Astrocyte (in vitro differentiated cells and primary cell): ENCODE data around the gene LTK. TPM values are rescaled to one million over a fixed set of nuclear protein-coding genes. Genes with fewer than 3 reads are reported as not detected.
A peak's percentile ranks its signal among the peaks of the same experiment; 100 is the strongest.

Source experiments
- DNase-seq: peaks from one replicate; pipeline ENCODE4 v3.0.0-alpha.2; 2010; ENCODE audit warnings: low read depth
- FAIRE-seq: peaks from 2 replicates; lab custom pipeline; 2011; peaks lifted over from hg19 to GRCh38; lab: Jason Lieb, UNC
- H2AFZ ChIP-seq: 2 replicates; pipeline ENCODE4 v1.6.0; 2012; ENCODE audit warnings: low read depth, low read length, inconsistent platforms
- H3K27ac ChIP-seq: 2 replicates; pipeline ENCODE4 v1.5.1; 2011; ENCODE audit warnings: low read depth, low read length, inconsistent platforms
- H3K27me3 ChIP-seq: 2 replicates; pipeline ENCODE4 v1.6.0; 2011; ENCODE audit warnings: low read length, inconsistent platforms; ENCODE audit not compliant: insufficient read depth
- H3K36me3 ChIP-seq: 2 replicates; pipeline ENCODE4 v1.5.1; 2011; ENCODE audit warnings: low read length, inconsistent platforms; ENCODE audit not compliant: insufficient read depth
- H3K4me1 ChIP-seq: 2 replicates; pipeline ENCODE4 v1.5.1; 2011; ENCODE audit warnings: low read length, inconsistent platforms; ENCODE audit not compliant: insufficient read depth
- H3K4me2 ChIP-seq: 2 replicates; pipeline ENCODE4 v1.6.0; 2012; ENCODE audit warnings: low read length, inconsistent platforms
- H3K4me3 ChIP-seq: 2 replicates; pipeline ENCODE4 v1.5.1; 2011; ENCODE audit warnings: low read depth, mild to moderate bottlenecking, low read length, inconsistent platforms; ENCODE audit not compliant: insufficient read depth
- H3K79me2 ChIP-seq: 2 replicates; pipeline ENCODE4 v1.6.0; 2012; ENCODE audit warnings: mild to moderate bottlenecking, low read length, inconsistent platforms; ENCODE audit not compliant: insufficient read depth
- H3K9ac ChIP-seq: 2 replicates; pipeline ENCODE4 v1.6.0; 2012; ENCODE audit warnings: mild to moderate bottlenecking, low read length, inconsistent platforms
- H3K9me3 ChIP-seq: 2 replicates; pipeline ENCODE4 v1.5.1; 2012; ENCODE audit warnings: low read depth, mild to moderate bottlenecking, low read length, inconsistent platforms; ENCODE audit not compliant: insufficient read depth
- H4K20me1 ChIP-seq: 2 replicates; pipeline ENCODE4 v1.6.0; 2012; ENCODE audit warnings: low read length, inconsistent platforms; ENCODE audit not compliant: insufficient read depth
- H3K27ac Mint-ChIP-seq: one replicate; pipeline ENCODE4 v1.8.0; 2021; ENCODE audit warnings: mild to moderate bottlenecking, mixed read lengths; ENCODE audit not compliant: unreplicated experiment
- H3K27me3 Mint-ChIP-seq: one replicate; pipeline ENCODE4 v1.8.0; 2021; ENCODE audit warnings: low read depth, mixed read lengths; ENCODE audit not compliant: unreplicated experiment
- H3K36me3 Mint-ChIP-seq: one replicate; pipeline ENCODE4 v1.8.0; 2021; ENCODE audit warnings: low read depth, mixed read lengths; ENCODE audit not compliant: unreplicated experiment
- H3K4me1 Mint-ChIP-seq: one replicate; pipeline ENCODE4 v1.8.0; 2021; ENCODE audit warnings: low read depth, mixed read lengths; ENCODE audit not compliant: unreplicated experiment
- H3K4me3 Mint-ChIP-seq: one replicate; pipeline ENCODE4 v1.8.0; 2021; ENCODE audit warnings: mild to moderate bottlenecking, moderate library complexity, mixed read lengths; ENCODE audit not compliant: unreplicated experiment
- H3K9me3 Mint-ChIP-seq: one replicate; pipeline ENCODE4 v1.8.0; 2021; ENCODE audit warnings: mild to moderate bottlenecking, mixed read lengths; ENCODE audit not compliant: unreplicated experiment
- CTCF ChIP-seq: IDR thresholded peaks from 2 replicates; pipeline ENCODE4 v1.5.1; 2011; ENCODE audit warnings: low read depth, mild to moderate bottlenecking, inconsistent platforms, low read length, moderate library complexity; ENCODE audit not compliant: insufficient read depth
- EZH2 ChIP-seq: IDR thresholded peaks from 2 replicates; pipeline ENCODE4 v1.6.1; 2012; ENCODE audit warnings: mild to moderate bottlenecking, low read length, inconsistent platforms; ENCODE audit not compliant: insufficient read depth
- total RNA-seq: library from RNA; stranded (reverse); gene quantifications from 2 replicates; pipeline ENCODE4 v1.2.1, GENCODE V29; 2021

LTK gene
- total RNA-seq, 1 donor from 2014 or later, result 0.14 TPM

- no peaks in the 10 kb centered on the region for H3K4me1 ChIP-seq
- no peak for FAIRE-seq
- peaks cover 9% of the 10 kb centered on the region for H3K36me3 ChIP-seq
- Mint-ChIP-seq H3K36me3 (peaks cover 23% of the 10 kb centered on the region), H3K9me3 (no peaks in the 10 kb centered on the region), H3K4me1 (no peaks in the 10 kb centered on the region), H3K4me3 (no peak overlapping the region), H3K27ac (no peak overlapping the region), H3K27me3 (no peaks in the 10 kb centered on the region)
- peaks cover 2% of the 10 kb centered on the region for H3K79me2 ChIP-seq
- H3K9ac ChIP-seq, result no peak overlapping the region
- no peak overlapping the region for H3K27ac ChIP-seq
- H4K20me1 ChIP-seq, result peaks cover 24% of the 10 kb centered on the region
- no peak overlapping the region for H3K4me2 ChIP-seq
- no peaks in the 10 kb centered on the region for H3K27me3 ChIP-seq
- H2AFZ ChIP-seq, result no peak overlapping the region
- H3K4me3 ChIP-seq, result no peak overlapping the region
- TF ChIP-seq CTCF (peak; percentile 100), EZH2 (no peak)
- peak; percentile 27 for DNase-seq
- no peaks in the 10 kb centered on the region for H3K9me3 ChIP-seq
Observed at GRCh38 chr15:41465822-41466421, 47.7 kb downstream of the LTK start.

GRCh38 chr15:41464889-41465580 lies 48.6 kb downstream of the LTK start:
- H3K27ac Mint-ChIP-seq, result no peak overlapping the region
- peaks cover 18% of the 10 kb centered on the region for H3K36me3 Mint-ChIP-seq

More at GRCh38 chr15:41464889-41465580, 48.6 kb downstream of the LTK start:
- DNase-seq (no peak), FAIRE-seq (no peak)
- Histone ChIP-seq H2AFZ (no peak overlapping the region), H3K36me3 (peaks cover 2% of the 10 kb centered on the region), H4K20me1 (peaks cover 24% of the 10 kb centered on the region), H3K4me3 (no peak overlapping the region), H3K27ac (no peak overlapping the region), H3K9ac (no peak overlapping the region), H3K4me2 (no peak overlapping the region), H3K27me3 (no peaks in the 10 kb centered on the region), H3K4me1 (no peaks in the 10 kb centered on the region), H3K79me2 (peaks cover 2% of the 10 kb centered on the region), H3K9me3 (no peaks in the 10 kb centered on the region)
- H3K4me1 Mint-ChIP-seq, result no peaks in the 10 kb centered on the region
- TF ChIP-seq CTCF, result no peak
- no peak for TF ChIP-seq EZH2
- no peaks in the 10 kb centered on the region for H3K27me3 Mint-ChIP-seq
- no peak overlapping the region for H3K4me3 Mint-ChIP-seq
- no peaks in the 10 kb centered on the region for H3K9me3 Mint-ChIP-seq
